ENCODE results near the gene ZNF385B. TPM values are rescaled to one million over a fixed set of nuclear protein-coding genes. Genes with fewer than 3 reads are reported as not detected.
A peak's percentile ranks its signal among the peaks of the same experiment; 100 is the strongest.

The ZNF385B gene
- total RNA-seq, 4 donors from 2014 or later, result 9.7 to 24.9 (median 11.4) TPM

DNA sequence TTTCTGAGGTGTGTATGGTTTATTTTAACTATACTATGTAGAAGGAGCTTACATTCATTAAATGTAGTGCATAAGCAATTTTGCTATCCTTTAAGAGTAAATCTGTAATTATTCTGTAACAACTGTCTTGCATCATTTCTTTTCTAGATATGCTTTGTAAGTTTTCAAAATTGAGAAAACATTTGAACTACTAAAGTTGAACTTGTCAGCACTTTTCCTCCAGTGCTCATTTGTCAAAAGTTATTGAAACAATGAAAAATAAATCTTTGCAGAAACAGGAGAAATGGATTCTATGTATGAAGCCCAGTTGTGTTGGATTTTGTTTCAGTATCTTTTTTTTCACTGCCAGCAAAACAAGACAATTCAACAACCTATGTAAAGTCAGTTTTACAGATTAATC lies 14.5 kb upstream of the ZNF385B start:
- in situ Hi-C loops (cut with MboI; ENCODE audit: low sequenced_read_pairs in 4 of 4), result no loop called here

GRCh38 chr2:179862898-179863458 lies 1.6 kb upstream of the ZNF385B start:
- TF ChIP-seq POLR2A (IDR thresholded peaks at IDR 0.05), result no peak
- TF ChIP-seq, protein P1, sequence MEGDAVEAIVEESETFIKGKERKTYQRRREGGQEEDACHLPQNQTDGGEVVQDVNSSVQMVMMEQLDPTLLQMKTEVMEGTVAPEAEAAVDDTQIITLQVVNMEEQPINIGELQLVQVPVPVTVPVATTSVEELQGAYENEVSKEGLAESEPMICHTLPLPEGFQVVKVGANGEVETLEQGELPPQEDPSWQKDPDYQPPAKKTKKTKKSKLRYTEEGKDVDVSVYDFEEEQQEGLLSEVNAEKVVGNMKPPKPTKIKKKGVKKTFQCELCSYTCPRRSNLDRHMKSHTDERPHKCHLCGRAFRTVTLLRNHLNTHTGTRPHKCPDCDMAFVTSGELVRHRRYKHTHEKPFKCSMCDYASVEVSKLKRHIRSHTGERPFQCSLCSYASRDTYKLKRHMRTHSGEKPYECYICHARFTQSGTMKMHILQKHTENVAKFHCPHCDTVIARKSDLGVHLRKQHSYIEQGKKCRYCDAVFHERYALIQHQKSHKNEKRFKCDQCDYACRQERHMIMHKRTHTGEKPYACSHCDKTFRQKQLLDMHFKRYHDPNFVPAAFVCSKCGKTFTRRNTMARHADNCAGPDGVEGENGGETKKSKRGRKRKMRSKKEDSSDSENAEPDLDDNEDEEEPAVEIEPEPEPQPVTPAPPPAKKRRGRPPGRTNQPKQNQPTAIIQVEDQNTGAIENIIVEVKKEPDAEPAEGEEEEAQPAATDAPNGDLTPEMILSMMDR (IDR thresholded peaks at IDR 0.05 in 4 of 5, conservative IDR thresholded peaks at IDR 0.05 in 1 of 5), result no peak
- ATAC-seq (peak; percentile 31 to 47), DNase-seq (no peak)
- in situ Hi-C loops (cut with MboI; ENCODE audit: low sequenced_read_pairs in 4 of 4), result no loop called here
- Histone ChIP-seq H3K4me1 (peaks cover 9 to 17% of the 10 kb centered on the region in 2 donors), H3K36me3 (no peaks in the 10 kb centered on the region), H3K27ac (peak overlapping the region in 1 of 4 donors; percentile 19), H3K9me3 (no peaks in the 10 kb centered on the region), H3K27me3 (no peaks in the 10 kb centered on the region), H3K4me3 (no peak overlapping the region)
- intact Hi-C loops (cut with DNase I; ENCODE audit: low total_unique reads), result no loop called here

More for the DNA sequence above, 14.5 kb upstream of the ZNF385B start:
- intact Hi-C loops (cut with DNase I; ENCODE audit: low total_unique reads), result no loop called here
- Histone ChIP-seq H3K27me3 (no peaks in the 10 kb centered on the region), H3K27ac (no peak overlapping the region), H3K4me3 (no peak overlapping the region), H3K36me3 (no peaks in the 10 kb centered on the region), H3K9me3 (no peaks in the 10 kb centered on the region), H3K4me1 (peaks cover 0 to 2% of the 10 kb centered on the region in 2 donors)
- DNase-seq, result no peak
- TF ChIP-seq POLR2A (IDR thresholded peaks at IDR 0.05), result no peak
- TF ChIP-seq, protein P1 (IDR thresholded peaks at IDR 0.05 in 4 of 5, conservative IDR thresholded peaks at IDR 0.05 in 1 of 5), result no peak
- ATAC-seq, result no peak

- no peaks in the 10 kb centered on the region for H3K9me3 ChIP-seq
- DNase-seq, result no peak
- no peaks in the 10 kb centered on the region for H3K27me3 ChIP-seq
- H3K36me3 ChIP-seq, result no peaks in the 10 kb centered on the region
- peak overlapping the region; percentile 38 to 62 (median 54) for H3K27ac ChIP-seq
- in situ Hi-C loops (cut with MboI; ENCODE audit: low sequenced_read_pairs in 4 of 4) (no loop called here), intact Hi-C loops (cut with DNase I; ENCODE audit: low total_unique reads) (no loop called here)
- peak; percentile 51 to 67 for ATAC-seq
- peaks cover 9 to 17% of the 10 kb centered on the region in 2 donors for H3K4me1 ChIP-seq
- peak overlapping the region; percentile 42 to 65 (median 62) for H3K4me3 ChIP-seq
- TF ChIP-seq, protein P1 (IDR thresholded peaks at IDR 0.05 in 4 of 5, conservative IDR thresholded peaks at IDR 0.05 in 1 of 5), result no peak
- peak in 1 of 2 donors; percentile 26 for TF ChIP-seq POLR2A (IDR thresholded peaks at IDR 0.05)
Measured at GRCh38 chr2:179861027-179861415, 391 bp downstream of the ZNF385B start.

DNA sequence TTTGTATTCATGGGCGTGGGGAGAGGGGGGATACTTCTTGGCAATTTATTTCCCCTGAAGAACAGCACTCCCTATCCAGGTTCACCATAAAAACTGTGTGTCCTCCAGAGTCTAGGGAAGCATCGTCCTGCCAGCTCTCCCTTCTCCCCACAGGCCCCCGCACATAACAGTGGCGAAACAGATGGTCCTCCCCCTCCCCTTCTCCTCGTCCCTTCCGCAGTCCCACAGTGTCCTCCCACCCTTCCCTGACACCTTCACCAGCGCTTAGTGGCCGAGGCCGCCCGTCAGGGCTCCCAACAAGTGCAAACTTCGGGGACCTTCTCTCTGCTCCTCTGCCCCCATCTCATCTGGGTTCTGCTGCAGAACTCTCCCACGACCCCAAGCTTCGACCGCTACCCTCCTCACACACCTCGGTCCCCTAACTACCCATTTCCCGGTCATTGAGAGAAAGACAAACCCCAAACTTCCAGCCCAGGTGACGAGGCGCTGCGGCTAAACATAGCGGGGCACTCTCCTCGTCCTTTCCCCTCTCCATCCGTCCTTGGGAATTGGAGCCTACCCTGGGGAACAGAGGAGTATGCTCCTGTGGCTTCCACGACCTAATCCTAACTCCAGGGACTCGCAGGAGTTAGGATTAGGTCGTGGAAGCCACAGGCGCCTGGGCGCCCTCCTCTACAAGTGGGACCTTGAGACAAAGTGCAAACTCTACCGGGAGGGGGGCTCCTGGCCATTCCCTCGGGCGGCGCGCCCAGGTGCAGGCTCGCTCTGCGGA lies 971 bp downstream of the ZNF385B start:
- Histone ChIP-seq H3K27ac (peak overlapping the region; percentile 38 to 62 (median 54)), H3K4me1 (peaks cover 9 to 17% of the 10 kb centered on the region in 2 donors), H3K36me3 (no peaks in the 10 kb centered on the region), H3K9me3 (no peaks in the 10 kb centered on the region), H3K4me3 (peak overlapping the region; percentile 42 to 65 (median 62)), H3K27me3 (no peaks in the 10 kb centered on the region)
- intact Hi-C loops (cut with DNase I; ENCODE audit: low total_unique reads) (no loop called here), in situ Hi-C loops (cut with MboI; ENCODE audit: low sequenced_read_pairs in 4 of 4) (no loop called here)
- DNase-seq, result no peak
- TF ChIP-seq, protein P1 (IDR thresholded peaks at IDR 0.05 in 4 of 5, conservative IDR thresholded peaks at IDR 0.05 in 1 of 5), result no peak
- TF ChIP-seq POLR2A (IDR thresholded peaks at IDR 0.05), result no peak
- peak; percentile 8 to 52 for ATAC-seq
